ENCODE measurements around the gene P4HA1. TPM values are rescaled to one million over a fixed set of nuclear protein-coding genes. Genes with fewer than 3 reads are reported as not detected.

The P4HA1 gene
- total and polyA plus RNA-seq, 9 of the 15 experiments (the other 6 are each of a cell fraction or from before 2014, with no cell fraction given), result 20.2 to 177 (median 28.6) TPM

DNA sequence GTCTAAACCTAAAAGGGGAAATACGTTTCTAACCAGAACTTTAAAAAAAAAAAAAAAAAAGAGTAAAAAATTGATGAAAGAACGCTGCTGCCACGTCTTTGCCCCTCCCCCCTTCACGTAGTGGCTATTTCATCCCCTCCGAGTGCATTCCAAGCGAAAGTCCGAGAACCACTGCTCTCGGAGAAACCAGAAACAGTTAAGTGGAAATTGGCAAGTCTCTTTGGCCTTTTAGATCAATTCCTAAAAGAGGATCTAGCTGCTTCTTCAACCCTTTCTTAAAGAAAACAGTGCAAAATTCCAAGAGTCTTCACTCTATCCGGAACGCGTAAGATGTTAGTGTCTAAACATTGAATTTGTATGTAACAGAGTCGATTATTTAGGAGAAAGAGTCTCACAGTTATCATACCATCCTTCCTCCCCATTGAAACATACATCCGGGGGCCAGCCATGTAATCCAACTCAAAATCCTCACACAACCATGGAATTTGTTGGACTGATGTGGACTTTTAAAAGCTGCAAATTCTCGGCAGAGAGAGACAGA, 1.1 kb downstream of the P4HA1 start (continued):
- TF ChIP-seq, protein P1, sequence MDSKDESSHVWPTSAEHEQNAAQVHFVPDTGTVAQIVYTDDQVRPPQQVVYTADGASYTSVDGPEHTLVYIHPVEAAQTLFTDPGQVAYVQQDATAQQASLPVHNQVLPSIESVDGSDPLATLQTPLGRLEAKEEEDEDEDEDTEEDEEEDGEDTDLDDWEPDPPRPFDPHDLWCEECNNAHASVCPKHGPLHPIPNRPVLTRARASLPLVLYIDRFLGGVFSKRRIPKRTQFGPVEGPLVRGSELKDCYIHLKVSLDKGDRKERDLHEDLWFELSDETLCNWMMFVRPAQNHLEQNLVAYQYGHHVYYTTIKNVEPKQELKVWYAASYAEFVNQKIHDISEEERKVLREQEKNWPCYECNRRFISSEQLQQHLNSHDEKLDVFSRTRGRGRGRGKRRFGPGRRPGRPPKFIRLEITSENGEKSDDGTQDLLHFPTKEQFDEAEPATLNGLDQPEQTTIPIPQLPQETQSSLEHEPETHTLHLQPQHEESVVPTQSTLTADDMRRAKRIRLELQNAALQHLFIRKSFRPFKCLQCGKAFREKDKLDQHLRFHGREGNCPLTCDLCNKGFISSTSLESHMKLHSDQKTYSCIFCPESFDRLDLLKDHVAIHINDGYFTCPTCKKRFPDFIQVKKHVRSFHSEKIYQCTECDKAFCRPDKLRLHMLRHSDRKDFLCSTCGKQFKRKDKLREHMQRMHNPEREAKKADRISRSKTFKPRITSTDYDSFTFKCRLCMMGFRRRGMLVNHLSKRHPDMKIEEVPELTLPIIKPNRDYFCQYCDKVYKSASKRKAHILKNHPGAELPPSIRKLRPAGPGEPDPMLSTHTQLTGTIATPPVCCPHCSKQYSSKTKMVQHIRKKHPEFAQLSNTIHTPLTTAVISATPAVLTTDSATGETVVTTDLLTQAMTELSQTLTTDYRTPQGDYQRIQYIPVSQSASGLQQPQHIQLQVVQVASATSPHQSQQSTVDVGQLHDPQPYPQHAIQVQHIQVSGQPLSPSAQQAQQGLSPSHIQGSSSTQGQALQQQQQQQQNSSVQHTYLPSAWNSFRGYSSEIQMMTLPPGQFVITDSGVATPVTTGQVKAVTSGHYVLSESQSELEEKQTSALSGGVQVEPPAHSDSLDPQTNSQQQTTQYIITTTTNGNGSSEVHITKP (IDR thresholded peaks at IDR 0.05; ENCODE audit: partially characterized antibody), result no peak
- TF ChIP-seq, protein P2, sequence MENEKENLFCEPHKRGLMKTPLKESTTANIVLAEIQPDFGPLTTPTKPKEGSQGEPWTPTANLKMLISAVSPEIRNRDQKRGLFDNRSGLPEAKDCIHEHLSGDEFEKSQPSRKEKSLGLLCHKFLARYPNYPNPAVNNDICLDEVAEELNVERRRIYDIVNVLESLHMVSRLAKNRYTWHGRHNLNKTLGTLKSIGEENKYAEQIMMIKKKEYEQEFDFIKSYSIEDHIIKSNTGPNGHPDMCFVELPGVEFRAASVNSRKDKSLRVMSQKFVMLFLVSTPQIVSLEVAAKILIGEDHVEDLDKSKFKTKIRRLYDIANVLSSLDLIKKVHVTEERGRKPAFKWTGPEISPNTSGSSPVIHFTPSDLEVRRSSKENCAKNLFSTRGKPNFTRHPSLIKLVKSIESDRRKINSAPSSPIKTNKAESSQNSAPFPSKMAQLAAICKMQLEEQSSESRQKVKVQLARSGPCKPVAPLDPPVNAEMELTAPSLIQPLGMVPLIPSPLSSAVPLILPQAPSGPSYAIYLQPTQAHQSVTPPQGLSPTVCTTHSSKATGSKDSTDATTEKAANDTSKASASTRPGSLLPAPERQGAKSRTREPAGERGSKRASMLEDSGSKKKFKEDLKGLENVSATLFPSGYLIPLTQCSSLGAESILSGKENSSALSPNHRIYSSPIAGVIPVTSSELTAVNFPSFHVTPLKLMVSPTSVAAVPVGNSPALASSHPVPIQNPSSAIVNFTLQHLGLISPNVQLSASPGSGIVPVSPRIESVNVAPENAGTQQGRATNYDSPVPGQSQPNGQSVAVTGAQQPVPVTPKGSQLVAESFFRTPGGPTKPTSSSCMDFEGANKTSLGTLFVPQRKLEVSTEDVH (IDR thresholded peaks at IDR 0.05; ENCODE audit: low read depth, partially characterized antibody), result peak; percentile 38
- TF ChIP-seq, protein P3, sequence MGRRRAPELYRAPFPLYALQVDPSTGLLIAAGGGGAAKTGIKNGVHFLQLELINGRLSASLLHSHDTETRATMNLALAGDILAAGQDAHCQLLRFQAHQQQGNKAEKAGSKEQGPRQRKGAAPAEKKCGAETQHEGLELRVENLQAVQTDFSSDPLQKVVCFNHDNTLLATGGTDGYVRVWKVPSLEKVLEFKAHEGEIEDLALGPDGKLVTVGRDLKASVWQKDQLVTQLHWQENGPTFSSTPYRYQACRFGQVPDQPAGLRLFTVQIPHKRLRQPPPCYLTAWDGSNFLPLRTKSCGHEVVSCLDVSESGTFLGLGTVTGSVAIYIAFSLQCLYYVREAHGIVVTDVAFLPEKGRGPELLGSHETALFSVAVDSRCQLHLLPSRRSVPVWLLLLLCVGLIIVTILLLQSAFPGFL (CRISPR knock-in tag; IDR thresholded peaks at IDR 0.05), result no peak
